GM23248 (cell line): ENCODE data around the gene NFYA. TPM values are rescaled to one million over a fixed set of nuclear protein-coding genes. Genes with fewer than 3 reads are reported as not detected.

Experiments used
- DNase-seq: peaks from one replicate; pipeline ENCODE4 v3.0.0-alpha.2; 2015
- H2AFZ ChIP-seq: fragments of 200-600 bp; sonication (generic); 2 replicates; pipeline ENCODE4 v1.6.1; 2016; ENCODE audit warnings: antibody characterized with exemption
- H3F3A ChIP-seq: fragments of 200-600 bp; sonication (generic); 2 replicates; pipeline ENCODE4 v1.6.1; 2016; ENCODE audit warnings: mild to moderate bottlenecking, antibody characterized with exemption, mixed run types; ENCODE audit not compliant: insufficient read depth
- H3K27ac ChIP-seq: fragments of 200-600 bp; sonication (generic); 2 replicates; pipeline ENCODE4 v1.5.1; 2016; ENCODE audit warnings: mild to moderate bottlenecking
- H3K27me3 ChIP-seq: fragments of 200-600 bp; sonication (generic); replicated peaks from 2 replicates; pipeline ENCODE4 v1.6.1; 2016; ENCODE audit warnings: mild to moderate bottlenecking; ENCODE audit not compliant: insufficient read depth
- H3K36me3 ChIP-seq: fragments of 200-600 bp; sonication (generic); 2 replicates; pipeline ENCODE4 v1.6.1; 2016; ENCODE audit warnings: low read depth, mild to moderate bottlenecking
- H3K4me1 ChIP-seq: fragments of 200-600 bp; sonication (generic); 2 replicates; pipeline ENCODE4 v1.6.1; 2016; ENCODE audit warnings: mild to moderate bottlenecking; ENCODE audit not compliant: insufficient read depth
- H3K4me2 ChIP-seq: fragments of 200-600 bp; sonication (generic); one replicate; pipeline ENCODE4 v1.6.1; 2016; ENCODE audit warnings: mild to moderate bottlenecking; ENCODE audit not compliant: unreplicated experiment
- H3K4me3 ChIP-seq: fragments of 200-600 bp; sonication (generic); 2 replicates; pipeline ENCODE4 v1.5.1; 2016; ENCODE audit warnings: mild to moderate bottlenecking
- H3K79me2 ChIP-seq: fragments of 200-600 bp; sonication (generic); 2 replicates; pipeline ENCODE4 v1.6.1; 2016; ENCODE audit warnings: mild to moderate bottlenecking; ENCODE audit not compliant: insufficient read depth
- H3K9ac ChIP-seq: fragments of 200-600 bp; sonication (generic); 2 replicates; pipeline ENCODE4 v1.6.1; 2016; ENCODE audit warnings: mild to moderate bottlenecking
- H3K9me2 ChIP-seq: fragments of 200-600 bp; sonication (generic); 2 replicates; pipeline ENCODE4 v1.6.1; 2016; ENCODE audit warnings: mixed run types, mild to moderate bottlenecking, moderate library complexity; ENCODE audit not compliant: insufficient read depth
- H3K9me3 ChIP-seq: fragments of 200-600 bp; sonication (generic); one replicate; pipeline ENCODE4 v1.6.1; 2017; ENCODE audit warnings: low read depth
- H4K20me1 ChIP-seq: fragments of 200-600 bp; sonication (generic); 2 replicates; pipeline ENCODE4 v1.6.0; 2016; ENCODE audit not compliant: insufficient read depth
- EZH2 ChIP-seq: fragments of 200-600 bp; sonication (generic); IDR thresholded peaks from 2 replicates; pipeline ENCODE4 v1.6.1; 2018; ENCODE audit warnings: antibody characterized with exemption, mild to moderate bottlenecking; ENCODE audit not compliant: insufficient read depth, poor library complexity, severe bottlenecking
- EZH2phosphoT487 ChIP-seq: fragments of 200-600 bp; sonication (generic); IDR thresholded peaks from 2 replicates; pipeline ENCODE4 v1.6.1; 2018; ENCODE audit warnings: antibody characterized with exemption, moderate library complexity, mild to moderate bottlenecking, low read depth; ENCODE audit not compliant: insufficient read depth
- WGBS, 2 experiments: methylation state at CpG; one replicate each; pipeline ENCODE4 v1.1.6; 2015 to 2017; ENCODE audit warnings: low lambda C conversion rate in 2 of 2, low coverage in 1 of 2; ENCODE audit errors: missing lambda C conversion rate in 2 of 2; 5-methylcytosine and 5-hydroxymethylcytosine counted together
- in situ Hi-C: fragments of 300-500 bp; cut with MboI; formaldehyde crosslinking; loops from 2 replicates; pipeline ENCODE4 v1.15.0; 2020
- polyA plus RNA-seq: library from polyadenylated mRNA; unstranded; fragments of >200 nt; fragmentation: Nextera tagmentation; extraction: Ambion mirVana; gene quantifications from 2 replicates; pipeline ENCODE4 v1.2.1, GENCODE V29; 2016
- total RNA-seq: library from RNA; depleted of rRNA; stranded (reverse); fragments of >200 nt; shearing (Covaris generic); gene quantifications from 2 replicates; pipeline ENCODE4 v1.2.3, GENCODE V29; 2014

The NFYA gene
- total and polyA plus RNA-seq, 2 experiments from 2014 or later: 8.8 to 9.4 TPM

DNA sequence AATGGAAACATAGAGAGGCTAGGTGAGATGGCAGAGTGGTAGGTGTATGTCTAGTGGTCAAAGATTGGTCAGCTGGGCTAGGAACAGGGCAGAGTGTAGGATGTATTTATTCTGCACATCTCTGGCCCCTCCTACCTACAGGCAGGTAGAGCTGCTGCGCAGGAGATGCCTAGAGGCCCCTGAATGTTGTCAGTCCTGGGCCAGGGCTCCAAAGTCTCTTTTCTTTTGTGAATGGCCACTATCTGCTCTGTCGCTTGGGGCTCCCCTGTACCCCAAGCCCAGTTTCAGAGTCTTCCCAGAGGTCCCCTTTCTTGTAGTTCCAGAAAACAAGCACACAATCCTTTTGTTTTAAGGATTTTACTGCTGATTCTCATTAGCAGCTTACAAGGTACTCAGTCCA, 25.5 kb upstream of the NFYA start:
- in situ Hi-C loops: loop anchor here (10.0 kb wide), 1 partner anchor 1693 kb away; no protein-coding TSS in a partner anchor
- H2AFZ ChIP-seq: no peak overlapping the region

DNA sequence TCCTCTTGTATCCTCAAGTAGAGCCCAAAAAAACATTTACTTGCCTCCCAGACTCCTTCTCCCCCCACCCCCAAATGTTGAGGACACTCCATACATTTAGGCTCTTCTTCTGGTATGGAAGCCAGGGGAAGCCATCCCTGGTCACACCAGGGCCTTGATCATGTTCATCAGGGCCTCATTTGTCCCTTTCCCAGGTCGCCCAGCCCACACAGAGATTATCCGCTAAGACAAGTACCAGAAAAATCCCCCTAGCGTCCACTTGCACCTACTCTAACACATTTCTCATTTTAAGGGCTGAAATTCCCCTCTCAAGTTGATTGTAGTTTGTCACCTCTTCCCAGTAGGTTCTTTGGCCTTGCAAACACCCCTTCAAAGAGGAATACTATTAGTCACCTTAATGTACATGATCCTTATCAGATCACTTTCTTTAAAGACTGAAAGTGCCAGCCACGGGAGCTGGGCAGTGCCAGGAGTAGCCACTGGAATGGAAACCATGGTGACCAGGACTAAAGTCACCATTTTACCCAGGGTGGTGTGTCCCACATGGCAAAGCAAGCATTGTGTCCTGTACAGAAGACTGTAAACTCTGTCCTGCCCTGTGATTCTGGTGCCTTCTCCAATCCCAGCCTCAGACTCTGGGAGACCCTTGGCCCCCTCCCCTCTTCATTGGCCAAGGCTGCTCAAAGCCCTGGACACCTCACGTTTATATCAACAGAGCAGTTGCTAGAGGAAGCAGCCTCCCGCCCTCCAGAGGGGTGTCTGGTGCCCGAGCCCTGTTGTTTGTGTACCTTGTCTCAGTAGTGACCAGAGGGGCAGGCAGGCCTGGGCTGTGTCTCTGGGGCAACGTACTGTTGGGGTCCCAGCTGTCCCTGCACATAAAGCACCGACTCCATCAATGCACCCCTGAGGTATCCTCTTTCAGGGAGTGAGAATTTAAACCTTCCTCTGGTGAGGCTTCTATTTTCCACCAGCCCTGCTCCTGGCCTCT, 24.7 kb upstream of the NFYA start:
- Histone ChIP-seq H3K27me3 (no peaks in the 10 kb centered on the region), H4K20me1 (no peaks in the 10 kb centered on the region), H3K27ac (no peak overlapping the region), H3K9ac (no peak overlapping the region), H3K4me3 (no peak overlapping the region), H3K79me2 (no peaks in the 10 kb centered on the region), H3K9me3 (no peaks in the 10 kb centered on the region), H3K4me2 (no peak overlapping the region), H3K9me2 (no peaks in the 10 kb centered on the region), H2AFZ (no peak overlapping the region), H3K36me3 (no peaks in the 10 kb centered on the region), H3F3A (no peaks in the 10 kb centered on the region), H3K4me1 (no peaks in the 10 kb centered on the region)
- in situ Hi-C loops: loop anchor here (10.0 kb wide), 1 partner anchor 1693 kb away; no protein-coding TSS in a partner anchor
- WGBS, 2 experiments: 62 to 70% methylated on average over 9 of the region's 9 CpGs
- TF ChIP-seq EZH2phosphoT487 (no peak), EZH2 (no peak)
- no peak for DNase-seq

More for the DNA sequence above, 25.5 kb upstream of the NFYA start:
- no peak overlapping the region for H3K4me3 ChIP-seq
- no peaks in the 10 kb centered on the region for H3F3A ChIP-seq
- no peaks in the 10 kb centered on the region for H4K20me1 ChIP-seq
- no peak for TF ChIP-seq EZH2phosphoT487
- TF ChIP-seq EZH2: no peak
- no peak overlapping the region for H3K9ac ChIP-seq
- H3K9me2 ChIP-seq: no peaks in the 10 kb centered on the region
- no peaks in the 10 kb centered on the region for H3K9me3 ChIP-seq
- no peak overlapping the region for H3K4me2 ChIP-seq
- 65 to 66% methylated on average over 2 of the region's 2 CpGs for WGBS, 2 experiments
- H3K27ac ChIP-seq: no peak overlapping the region
- no peaks in the 10 kb centered on the region for H3K27me3 ChIP-seq
- no peaks in the 10 kb centered on the region for H3K79me2 ChIP-seq
- no peaks in the 10 kb centered on the region for H3K36me3 ChIP-seq
- H3K4me1 ChIP-seq: no peaks in the 10 kb centered on the region
- DNase-seq: no peak

DNA sequence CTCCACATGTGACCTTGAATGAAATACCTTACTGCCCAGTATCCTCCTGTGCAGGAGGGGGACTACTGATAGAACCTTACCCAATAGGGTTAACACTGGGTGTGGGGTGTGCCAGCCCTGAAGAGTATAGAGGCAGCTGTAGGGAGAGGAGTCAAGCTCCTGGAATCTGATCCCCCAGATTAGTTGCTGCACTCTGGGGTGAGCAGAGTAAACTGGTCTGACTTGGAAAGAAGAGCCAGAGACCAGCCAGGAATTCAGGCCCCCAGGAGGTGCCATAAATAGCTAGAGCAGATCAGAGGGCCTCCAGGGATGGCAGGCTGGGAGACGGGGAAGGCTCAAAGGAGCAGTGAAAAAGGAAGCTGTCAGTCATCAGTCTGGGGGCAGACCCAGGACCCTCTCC, 23.3 kb upstream of the NFYA start:
- Histone ChIP-seq H2AFZ (no peak overlapping the region), H3F3A (no peaks in the 10 kb centered on the region), H3K79me2 (no peaks in the 10 kb centered on the region), H3K4me1 (no peaks in the 10 kb centered on the region), H3K36me3 (no peaks in the 10 kb centered on the region), H3K9me2 (no peaks in the 10 kb centered on the region), H4K20me1 (no peaks in the 10 kb centered on the region), H3K4me3 (no peak overlapping the region), H3K9ac (no peak overlapping the region), H3K9me3 (no peaks in the 10 kb centered on the region), H3K27me3 (no peaks in the 10 kb centered on the region), H3K4me2 (no peak overlapping the region), H3K27ac (no peak overlapping the region)
- in situ Hi-C loops: loop anchor here (10.0 kb wide), 1 partner anchor 1695 kb away; no protein-coding TSS in a partner anchor
- 86 to 100% methylated on average over 1 of the region's 1 CpG for WGBS, 2 experiments
- TF ChIP-seq EZH2: no peak
- no peak for DNase-seq

DNA sequence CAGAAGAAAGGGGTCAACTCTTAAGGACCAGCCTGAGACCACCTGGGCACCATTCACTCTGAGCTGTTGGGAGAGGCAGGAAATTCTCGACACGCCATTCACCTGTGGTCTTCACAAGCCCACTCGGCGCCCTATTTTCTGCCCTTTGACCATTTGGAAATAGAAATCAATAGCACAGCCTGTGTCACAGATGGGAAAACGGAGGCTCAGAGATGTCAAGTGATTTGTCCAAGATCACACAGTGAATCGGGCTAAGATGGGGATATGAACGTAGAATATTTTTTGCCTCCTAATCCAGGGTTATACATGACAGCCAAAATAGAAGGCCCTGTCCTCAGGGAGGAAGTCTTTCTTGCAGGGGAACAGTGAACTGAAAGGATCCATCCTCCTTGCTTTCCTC, 22.8 kb upstream of the NFYA start:
- DNase-seq: no peak
- TF ChIP-seq EZH2 (no peak), EZH2phosphoT487 (no peak)
- H3K27me3 ChIP-seq: no peaks in the 10 kb centered on the region
- no peaks in the 10 kb centered on the region for H3K4me1 ChIP-seq
- H3K9ac ChIP-seq: no peak overlapping the region
- H4K20me1 ChIP-seq: no peaks in the 10 kb centered on the region
- no peaks in the 10 kb centered on the region for H3K9me2 ChIP-seq
- H3K36me3 ChIP-seq: no peaks in the 10 kb centered on the region
- 73% methylated on average over 7 of the region's 7 CpGs for WGBS, 2 experiments
- in situ Hi-C loops: loop anchor here (10.0 kb wide), 1 partner anchor 1695 kb away; no protein-coding TSS in a partner anchor
- H3F3A ChIP-seq: no peaks in the 10 kb centered on the region
- H3K79me2 ChIP-seq: no peaks in the 10 kb centered on the region
- no peak overlapping the region for H3K4me3 ChIP-seq
- no peak overlapping the region for H2AFZ ChIP-seq
- H3K4me2 ChIP-seq: no peak overlapping the region
- no peak overlapping the region for H3K27ac ChIP-seq
- H3K9me3 ChIP-seq: no peaks in the 10 kb centered on the region
